Medulla oblongata (tissue), 1 donor: ENCODE results near the gene CREG2.

Experiments
- DNase-seq: peaks from one replicate; pipeline ENCODE4 v3.0.0-alpha.2; 2015; ENCODE audit errors: extremely low spot score

Gene CREG2, protein sequence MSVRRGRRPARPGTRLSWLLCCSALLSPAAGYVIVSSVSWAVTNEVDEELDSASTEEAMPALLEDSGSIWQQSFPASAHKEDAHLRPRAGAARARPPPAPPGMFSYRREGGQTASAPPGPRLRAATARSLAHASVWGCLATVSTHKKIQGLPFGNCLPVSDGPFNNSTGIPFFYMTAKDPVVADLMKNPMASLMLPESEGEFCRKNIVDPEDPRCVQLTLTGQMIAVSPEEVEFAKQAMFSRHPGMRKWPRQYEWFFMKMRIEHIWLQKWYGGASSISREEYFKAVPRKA

DNA sequence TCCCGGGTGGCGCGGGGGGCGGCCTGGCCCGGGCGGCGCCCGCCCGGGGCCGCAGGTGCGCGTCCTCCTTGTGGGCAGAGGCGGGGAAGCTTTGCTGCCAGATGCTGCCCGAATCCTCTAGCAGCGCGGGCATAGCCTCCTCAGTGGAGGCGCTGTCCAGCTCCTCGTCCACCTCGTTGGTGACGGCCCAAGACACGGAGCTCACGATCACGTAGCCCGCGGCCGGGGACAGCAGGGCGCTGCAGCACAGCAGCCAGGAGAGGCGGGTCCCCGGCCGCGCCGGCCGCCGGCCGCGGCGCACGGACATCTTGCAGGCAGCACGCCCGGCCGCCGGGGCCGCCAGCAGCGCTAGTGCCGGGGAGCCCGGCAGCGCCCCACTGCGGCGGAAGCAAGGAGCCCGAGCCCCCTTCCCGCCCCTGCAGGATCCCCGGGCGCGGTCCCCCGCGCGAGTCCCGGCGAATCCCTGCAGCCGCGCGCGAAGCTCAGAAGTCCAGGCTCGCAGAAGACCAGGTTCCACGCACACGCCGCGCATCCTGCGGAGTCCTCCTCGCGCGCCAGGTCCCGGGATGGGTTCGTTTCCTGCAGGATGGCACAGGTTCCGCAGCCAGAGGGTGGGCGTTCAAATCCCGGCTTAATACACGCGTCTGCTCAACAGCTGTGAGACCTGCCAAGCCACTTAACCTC lies at the start of gene CREG2:
Gene CREG2 (minus strand): TSS at position 353 of the 684 bp plus-strand sequence. CDS start 46 bp downstream, at position 307.
- peak; percentile 69 for DNase-seq

DNA sequence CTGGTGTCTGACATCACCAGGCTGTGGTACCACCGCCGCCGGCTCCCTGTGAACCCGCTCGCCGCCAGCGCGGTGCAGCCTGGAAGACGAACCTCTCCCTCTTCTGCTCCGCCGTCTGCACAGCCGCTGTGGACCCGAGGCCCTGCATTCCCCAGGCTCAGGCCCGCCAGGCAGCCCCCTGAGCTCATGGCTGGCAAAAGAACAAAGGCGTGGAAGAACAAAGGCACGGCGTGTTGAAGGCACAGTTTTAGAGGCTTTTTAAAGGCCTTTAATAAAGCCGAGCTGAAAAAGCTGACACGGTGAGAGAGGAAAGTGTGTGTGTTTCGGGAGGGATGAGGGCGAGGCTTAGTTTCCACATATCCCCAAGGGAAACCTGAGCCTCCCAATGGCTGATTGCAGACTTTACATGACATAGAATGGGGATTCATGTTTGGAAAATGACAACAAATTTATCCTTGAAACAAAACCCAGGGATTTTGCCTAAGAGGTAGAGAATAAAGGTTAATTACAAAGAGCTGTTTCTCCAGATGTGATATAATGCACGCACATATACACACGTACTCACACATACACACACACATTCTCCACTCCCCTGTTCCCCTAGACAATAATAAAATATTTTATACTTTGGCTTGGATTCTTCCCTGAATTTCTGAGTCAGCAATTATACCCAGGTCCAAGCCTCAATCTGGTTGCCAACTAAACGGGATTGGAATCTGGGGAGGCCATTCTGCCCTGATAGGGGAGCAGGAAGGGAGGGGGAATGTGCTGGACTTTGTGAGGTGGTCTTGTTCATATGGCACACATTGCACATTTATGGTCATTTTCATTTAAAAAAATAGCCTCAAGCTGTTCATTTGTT lies 47.9 kb upstream of the CREG2 start:
- no peak for DNase-seq

GRCh38 chr2:101433465-101433864 lies 46.2 kb upstream of the CREG2 start:
- DNase-seq = no peak

GRCh38 chr2:101432411-101433181 lies 45.3 kb upstream of the CREG2 start:
- no peak for DNase-seq

DNA sequence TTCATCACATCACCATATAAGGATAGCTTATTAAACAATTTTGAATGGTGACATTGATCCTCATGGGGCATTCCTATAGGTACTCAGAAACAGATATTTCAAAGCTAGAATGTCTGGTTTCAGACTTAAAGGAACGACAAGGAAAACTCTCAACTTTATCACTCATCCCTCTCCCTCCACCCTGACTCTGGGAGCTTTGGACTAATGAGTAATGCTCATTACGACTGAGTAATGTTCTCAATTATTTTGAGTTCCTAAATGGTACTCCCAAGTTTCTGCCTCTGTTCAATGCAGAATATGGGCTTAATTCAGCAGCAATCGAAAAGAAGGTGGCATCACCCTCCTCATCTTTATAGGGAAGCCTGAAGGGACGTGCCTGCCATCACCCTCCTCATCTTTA lies 44.2 kb upstream of the CREG2 start:
- no peak for DNase-seq

DNA sequence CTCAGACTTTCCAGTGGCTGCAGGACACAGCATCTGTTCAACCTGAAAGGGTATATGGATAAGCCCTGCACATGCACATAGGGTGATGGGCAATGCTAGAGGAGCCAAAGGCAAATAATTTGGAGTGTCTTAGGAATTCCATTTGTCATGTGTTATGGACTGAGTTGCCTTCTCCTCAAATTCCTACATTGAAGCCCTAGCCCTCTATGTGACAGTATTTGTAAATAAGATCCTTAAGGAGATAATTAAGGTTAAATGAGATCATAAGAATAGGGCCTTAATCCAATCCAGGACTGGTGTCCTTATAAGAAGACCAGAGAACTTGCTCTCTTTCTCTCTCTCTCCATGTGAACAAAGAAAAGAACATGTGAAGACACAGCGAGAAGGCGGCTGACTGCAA lies 42.9 kb upstream of the CREG2 start:
- no peak for DNase-seq

DNA sequence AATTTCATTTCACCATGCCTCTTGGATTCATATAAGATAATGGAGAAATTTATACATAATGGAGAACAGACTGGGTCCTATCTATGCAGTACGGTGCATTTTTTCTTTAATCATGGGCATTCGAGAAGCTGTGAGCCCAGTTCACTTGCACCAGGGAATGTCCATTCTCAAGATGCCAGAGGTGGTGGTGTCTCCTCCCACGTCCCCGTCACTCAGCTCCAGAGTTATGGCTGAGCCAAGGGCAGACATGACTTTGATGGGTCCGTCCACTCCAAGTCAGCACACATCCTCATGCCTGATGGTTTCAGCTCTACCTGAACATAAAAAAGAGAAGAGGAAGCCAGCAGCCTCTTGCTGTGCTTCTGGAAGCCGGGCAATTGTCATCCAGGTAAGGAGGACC lies 42.1 kb upstream of the CREG2 start:
- DNase-seq = no peak

GRCh38 chr2:101428422-101429176 lies 41.3 kb upstream of the CREG2 start:
- DNase-seq = no peak

GRCh38 chr2:101427743-101428142 lies 40.4 kb upstream of the CREG2 start:
- DNase-seq = no peak

DNA sequence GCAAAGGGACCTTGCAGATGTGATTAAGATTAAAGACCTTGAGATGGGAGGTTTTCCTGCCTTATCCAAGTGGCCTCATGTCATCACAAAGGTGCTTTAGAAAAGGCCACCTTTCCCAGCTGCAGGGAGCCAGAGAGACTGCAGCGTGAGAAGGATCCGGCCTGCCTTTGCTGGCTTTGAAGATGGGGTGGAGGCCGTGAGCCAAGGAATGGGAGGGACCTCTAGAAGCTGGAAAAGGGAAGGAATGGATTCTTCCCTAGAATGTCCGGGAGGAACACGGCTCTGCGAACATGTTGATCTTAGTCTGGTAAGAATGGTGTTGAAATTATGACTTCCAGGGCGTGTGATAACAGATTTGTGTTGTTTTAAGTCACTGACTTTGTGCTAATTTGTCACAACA lies 39.9 kb upstream of the CREG2 start:
- DNase-seq = no peak

DNA sequence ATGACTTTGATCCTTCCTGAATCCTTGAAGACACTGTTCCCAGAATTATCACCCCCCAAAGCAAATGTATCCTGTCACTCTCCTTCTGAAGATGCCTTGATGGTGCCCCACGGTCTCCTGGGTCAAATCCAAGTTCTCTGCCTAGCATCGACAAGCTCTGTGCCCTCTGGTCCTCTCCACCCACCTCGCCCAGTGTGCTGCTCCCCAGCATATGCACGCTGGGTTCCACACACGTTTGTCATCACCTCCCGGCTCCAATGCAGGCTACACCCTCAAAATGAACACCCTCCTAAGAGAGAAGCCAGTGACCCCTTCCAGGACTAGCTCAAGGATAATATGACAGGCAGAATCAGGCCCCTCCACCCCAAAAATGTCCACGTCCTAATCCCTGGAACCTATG lies 39.5 kb upstream of the CREG2 start:
- DNase-seq = no peak

DNA sequence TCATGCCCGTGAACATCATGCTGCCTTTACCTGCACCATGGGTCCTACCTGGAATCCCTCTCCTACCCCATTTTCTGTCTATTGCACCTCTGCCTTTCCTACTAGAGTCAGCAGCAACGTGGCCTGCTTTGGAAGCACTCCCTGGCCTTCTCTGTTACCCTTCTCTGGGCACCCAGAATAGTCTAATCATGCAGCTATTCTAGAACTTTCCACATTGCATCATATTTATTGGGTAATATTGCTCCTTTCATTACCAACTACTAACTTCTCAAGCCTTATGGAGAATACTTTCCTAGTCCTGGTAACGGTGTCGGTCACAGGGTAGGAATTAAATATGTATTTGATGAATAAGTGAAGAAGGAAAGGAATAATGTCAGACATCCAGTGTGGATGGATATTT lies 33.3 kb upstream of the CREG2 start:
- DNase-seq = no peak

DNA sequence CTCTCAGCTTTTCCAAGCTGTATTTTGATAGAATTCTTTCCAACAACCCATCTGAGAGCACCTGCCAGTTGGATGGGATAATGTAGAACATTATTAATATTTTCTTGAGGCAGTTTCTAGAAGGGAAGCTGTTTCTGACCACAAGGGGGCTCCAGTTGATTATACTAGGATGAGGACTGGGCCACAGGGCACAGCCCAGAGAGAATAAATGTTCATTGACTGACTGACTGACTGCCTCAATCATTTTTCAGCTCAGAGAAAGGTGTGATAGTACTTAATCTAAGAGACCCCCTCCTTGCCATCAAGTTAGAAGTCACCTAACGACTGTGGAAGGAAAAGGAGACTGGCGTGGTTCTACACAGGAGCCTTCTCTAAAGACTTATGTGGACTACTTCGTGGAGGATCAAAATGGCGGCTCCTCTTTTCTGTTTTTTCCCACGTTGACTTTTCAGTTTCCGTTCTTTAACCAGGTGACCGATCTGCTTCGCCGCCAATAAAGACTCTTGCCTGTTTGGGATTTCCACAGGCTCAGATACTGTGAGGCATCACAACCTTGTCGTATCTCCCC lies 31.9 kb upstream of the CREG2 start:
- peak; percentile 69 for DNase-seq

GRCh38 chr2:101418460-101419095 lies 31.3 kb upstream of the CREG2 start:
- no peak for DNase-seq

- DNase-seq = no peak
Measured at GRCh38 chr2:101416609-101417008, 29.3 kb upstream of the CREG2 start.

GRCh38 chr2:101415884-101416283 lies 28.6 kb upstream of the CREG2 start:
- no peak for DNase-seq

DNA sequence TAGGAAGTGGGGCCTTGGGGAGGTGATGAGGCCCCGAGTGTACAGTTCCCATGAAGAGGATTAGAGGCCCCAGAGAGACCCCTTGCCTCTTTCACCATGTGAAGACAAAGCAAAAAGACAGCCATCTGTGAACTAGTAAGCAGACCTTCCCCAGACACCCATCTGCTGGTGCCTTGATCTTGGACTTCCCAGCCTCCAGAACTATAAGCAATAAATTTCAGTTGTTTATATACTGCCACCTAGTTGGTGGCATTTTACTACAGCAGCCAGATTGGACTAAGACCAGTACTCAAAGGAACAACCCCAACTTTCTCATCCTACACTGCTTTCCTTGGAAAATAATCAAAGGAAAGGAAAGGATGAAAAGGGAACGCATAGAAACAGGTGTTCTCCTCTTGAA lies 27.9 kb upstream of the CREG2 start:
- DNase-seq = no peak

- DNase-seq = no peak
Measured at GRCh38 chr2:101412092-101412694, 24.9 kb upstream of the CREG2 start.

DNA sequence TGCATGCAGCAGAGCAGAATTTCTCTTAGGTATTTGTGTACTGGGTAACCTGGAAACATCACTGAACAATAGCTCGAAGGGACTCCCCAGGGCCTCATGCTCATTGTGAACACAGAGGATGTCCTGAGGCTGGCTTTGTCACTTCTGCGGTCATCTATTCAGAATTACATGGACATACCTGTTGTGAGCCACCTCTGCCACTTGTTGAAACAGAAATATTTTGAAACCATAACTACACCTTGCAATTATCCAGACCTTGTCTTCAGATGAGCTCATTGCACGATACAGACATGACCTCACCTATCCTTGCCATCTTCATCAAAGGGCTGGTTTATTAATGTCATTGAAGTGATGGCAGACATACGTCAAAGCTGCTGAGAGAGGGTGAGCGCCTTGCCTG lies 23.4 kb upstream of the CREG2 start:
- DNase-seq = no peak

- DNase-seq = no peak
Measured at GRCh38 chr2:101410114-101410513, 22.8 kb upstream of the CREG2 start.
